HepG2 (cell line): ENCODE measurements around the gene RNASE4. TPM values are rescaled to one million over a fixed set of nuclear protein-coding genes. Genes with fewer than 3 reads are reported as not detected.

Source experiments
- CC2D1A ChIP-seq: sonication (generic); formaldehyde crosslinking; IDR thresholded peaks from 2 replicates; pipeline ENCODE4 v1.8.1; 2023; ENCODE audit warnings: mild to moderate bottlenecking, missing genetic modification reagents
- CREM ChIP-seq, 2 experiments: sonication (generic) in 1 of 2; formaldehyde crosslinking in 1 of 2; IDR thresholded peaks; 2 replicates each; pipeline versions ENCODE4 v1.4.0 to v1.6.1; 2016 to 2020; ENCODE audit warnings: antibody characterized with exemption in 1 of 2, mild to moderate bottlenecking in 1 of 2, missing genetic modification reagents in 1 of 2
- EZH2 ChIP-seq: conservative IDR thresholded peaks from 2 replicates; pipeline ENCODE4 v1.6.1; 2012; ENCODE audit warnings: mild to moderate bottlenecking, low read depth, low read length, moderate library complexity
- HNRNPLL ChIP-seq: fragments of 200-400 bp; formaldehyde crosslinking; IDR thresholded peaks from 2 replicates; pipeline ENCODE4 v1.6.1; 2017; ENCODE audit warnings: mild to moderate bottlenecking, low read depth, low read length; ENCODE audit not compliant: poor library complexity, severe bottlenecking
- HOXD1 ChIP-seq: sonication (generic); formaldehyde crosslinking; IDR thresholded peaks from 2 replicates; pipeline ENCODE4 v1.5.0; 2020; ENCODE audit warnings: missing genetic modification reagents
- MED1 ChIP-seq: sonication (generic); formaldehyde crosslinking; IDR thresholded peaks from 2 replicates; pipeline ENCODE4 v1.4.0; 2020; ENCODE audit warnings: missing genetic modification reagents
- MTA3 ChIP-seq: sonication (generic); formaldehyde crosslinking; IDR thresholded peaks from 2 replicates; pipeline ENCODE4 v1.4.0; 2020; ENCODE audit warnings: missing genetic modification reagents
- NFE2L1 ChIP-seq: sonication (generic); formaldehyde crosslinking; IDR thresholded peaks from 2 replicates; pipeline ENCODE4 v1.4.0; 2020; ENCODE audit warnings: missing genetic modification reagents, mild to moderate bottlenecking, borderline replicate concordance
- NR2F2 ChIP-seq: IDR thresholded peaks from 2 replicates; pipeline ENCODE4 v1.6.1; 2012; ENCODE audit warnings: low read depth, inconsistent platforms, borderline replicate concordance
- NR3C1 ChIP-seq: sonication (generic); formaldehyde crosslinking; IDR thresholded peaks from 2 replicates; pipeline ENCODE4 v1.4.0; 2020; ENCODE audit warnings: missing genetic modification reagents
- RARG ChIP-seq: sonication (generic); formaldehyde crosslinking; IDR thresholded peaks from 2 replicates; pipeline ENCODE4 v1.4.0; 2020; ENCODE audit warnings: low read depth, mild to moderate bottlenecking, missing genetic modification reagents
- RELA ChIP-seq: sonication (generic); formaldehyde crosslinking; IDR thresholded peaks from 2 replicates; pipeline ENCODE4 v1.4.0; 2020; ENCODE audit warnings: missing genetic modification reagents
- RXRB ChIP-seq: IDR thresholded peaks from 2 replicates; pipeline ENCODE4 v1.6.1; 2016; ENCODE audit warnings: borderline replicate concordance, missing genetic modification reagents, missing compliant biosample characterization
- SCMH1 ChIP-seq: sonication (generic); formaldehyde crosslinking; IDR thresholded peaks from 2 replicates; pipeline ENCODE4 v1.9.0; 2021; ENCODE audit warnings: missing genetic modification reagents, mild to moderate bottlenecking, borderline replicate concordance
- SP1 ChIP-seq, 2 experiments: fragments of 450-650 bp in 1 of 2; sonication (generic) in 1 of 2; formaldehyde crosslinking in 1 of 2; IDR thresholded peaks; 2 replicates each; pipeline versions ENCODE4 v1.4.0 to v1.6.1; 2016 to 2020; ENCODE audit warnings: missing genetic modification reagents in 1 of 2
- SRSF9 ChIP-seq: fragments of 200-400 bp; formaldehyde crosslinking; IDR thresholded peaks from 2 replicates; pipeline ENCODE4 v1.6.1; 2018; ENCODE audit warnings: borderline replicate concordance, mild to moderate bottlenecking, low read depth, low read length; ENCODE audit not compliant: insufficient read depth, poor library complexity, severe bottlenecking
- TBX3 ChIP-seq: fragments of 450-650 bp; IDR thresholded peaks from 2 replicates; pipeline ENCODE4 v1.6.1; 2017; ENCODE audit warnings: antibody characterized with exemption, mild to moderate bottlenecking, inconsistent platforms, borderline replicate concordance
- ZMYM2 ChIP-seq: sonication (generic); formaldehyde crosslinking; IDR thresholded peaks from 2 replicates; pipeline ENCODE4 v1.8.0; 2022; ENCODE audit warnings: mild to moderate bottlenecking, missing genetic modification reagents
- ZNF30 ChIP-seq: sonication (generic); formaldehyde crosslinking; IDR thresholded peaks from 2 replicates; pipeline ENCODE4 v1.5.0; 2020; ENCODE audit warnings: mild to moderate bottlenecking, missing genetic modification reagents
- ZNF556 ChIP-seq: sonication (generic); formaldehyde crosslinking; IDR thresholded peaks from 2 replicates; pipeline ENCODE4 v1.4.0; 2020; ENCODE audit warnings: mild to moderate bottlenecking, missing genetic modification reagents, borderline replicate concordance
- ZNF564 ChIP-seq: sonication (generic); formaldehyde crosslinking; IDR thresholded peaks from 2 replicates; pipeline ENCODE4 v1.8.1; 2023; ENCODE audit warnings: mild to moderate bottlenecking, missing genetic modification reagents
- ZNF569 ChIP-seq: sonication (generic); formaldehyde crosslinking; IDR thresholded peaks from 2 replicates; pipeline ENCODE4 v1.5.0; 2020; ENCODE audit warnings: mild to moderate bottlenecking, missing genetic modification reagents, moderate library complexity, borderline replicate concordance
- ZNF619 ChIP-seq: sonication (generic); formaldehyde crosslinking; IDR thresholded peaks from 2 replicates; pipeline ENCODE4 v1.4.0; 2020; ENCODE audit warnings: mild to moderate bottlenecking, missing genetic modification reagents
- ZNF672 ChIP-seq: sonication (generic); formaldehyde crosslinking; IDR thresholded peaks from 2 replicates; pipeline ENCODE4 v1.8.1; 2022; ENCODE audit warnings: missing genetic modification reagents
- polyA plus RNA-seq, 8 experiments: library from polyadenylated mRNA; depleted of rRNA in 3 of 8; stranded (reverse) in 7 of 8; unstranded in 1 of 8; fragments of >200 nt; fragmentation: Illumina TruSeq in 4 of 8; extraction: Trizol in 4 of 8; gene quantifications; 2 replicates each; pipeline versions ENCODE4 v1.2.1 to v1.2.3, GENCODE V29; 2011 to 2016; ENCODE audit warnings: low read depth in 4 of 8, missing spikeins in 1 of 8, mixed read lengths in 1 of 8; ENCODE audit not compliant: insufficient read depth in 1 of 8
- total RNA-seq, 5 experiments: library from RNA; depleted of rRNA; stranded (reverse); fragments of >200 nt; fragmentation: Illumina TruSeq; extraction: Trizol; gene quantifications; 2 replicates each; pipeline ENCODE4 v1.2.3, GENCODE V29; 2016; ENCODE audit warnings: low read depth in 1 of 5
- TF ChIP-seq, protein P1 (sequence below): sonication (generic); formaldehyde crosslinking; IDR thresholded peaks from 2 replicates; pipeline ENCODE4 v1.4.0; 2020; ENCODE audit warnings: missing genetic modification reagents
- TF ChIP-seq, protein P2 (sequence below): sonication (generic); formaldehyde crosslinking; IDR thresholded peaks from 2 replicates; pipeline ENCODE4 v1.4.0; 2020; ENCODE audit warnings: missing genetic modification reagents
- TF ChIP-seq, protein P3 (sequence below): sonication (generic); formaldehyde crosslinking; IDR thresholded peaks from 2 replicates; pipeline ENCODE4 v1.4.0; 2020; ENCODE audit warnings: missing genetic modification reagents
- TF ChIP-seq, protein P4 (sequence below): sonication (generic); formaldehyde crosslinking; IDR thresholded peaks from 2 replicates; pipeline ENCODE4 v1.4.0; 2020; ENCODE audit warnings: mild to moderate bottlenecking, missing genetic modification reagents

RNASE4 gene
- total and polyA plus RNA-seq, 2 of the 13 experiments (the other 11 are each of a cell fraction or from before 2014, with no cell fraction given), result 109 to 983 TPM

DNA sequence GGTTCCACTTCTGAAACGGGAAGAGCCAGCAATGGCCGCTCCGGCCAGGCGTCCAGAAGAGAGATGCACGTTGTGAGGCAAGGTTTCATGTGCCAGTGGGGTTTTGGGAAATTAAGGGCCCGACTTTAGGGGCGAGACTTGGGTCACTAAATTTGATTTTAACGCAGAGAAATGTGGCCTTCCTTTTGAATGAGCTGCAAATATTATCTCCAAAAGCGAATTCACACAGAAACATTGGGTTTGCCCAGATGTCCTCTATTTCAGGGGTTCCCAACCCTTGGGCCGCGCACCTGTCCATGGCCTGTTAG is 2.3 kb upstream of the RNASE4 start (continued):
- no peak for TF ChIP-seq CREM (IDR thresholded peaks at IDR 0.05)
- no peak for TF ChIP-seq CREM (CRISPR knock-in tag; IDR thresholded peaks at IDR 0.05)
- TF ChIP-seq RELA (CRISPR knock-in tag), result no peak
- no peak for TF ChIP-seq EZH2
- no peak for TF ChIP-seq ZNF556 (CRISPR knock-in tag)
- no peak for TF ChIP-seq SP1 (IDR thresholded peaks at IDR 0.05)
- TF ChIP-seq SP1 (CRISPR knock-in tag; IDR thresholded peaks at IDR 0.05), result no peak
- TF ChIP-seq ZMYM2 (CRISPR knock-in tag), result no peak
- TF ChIP-seq, protein P1, sequence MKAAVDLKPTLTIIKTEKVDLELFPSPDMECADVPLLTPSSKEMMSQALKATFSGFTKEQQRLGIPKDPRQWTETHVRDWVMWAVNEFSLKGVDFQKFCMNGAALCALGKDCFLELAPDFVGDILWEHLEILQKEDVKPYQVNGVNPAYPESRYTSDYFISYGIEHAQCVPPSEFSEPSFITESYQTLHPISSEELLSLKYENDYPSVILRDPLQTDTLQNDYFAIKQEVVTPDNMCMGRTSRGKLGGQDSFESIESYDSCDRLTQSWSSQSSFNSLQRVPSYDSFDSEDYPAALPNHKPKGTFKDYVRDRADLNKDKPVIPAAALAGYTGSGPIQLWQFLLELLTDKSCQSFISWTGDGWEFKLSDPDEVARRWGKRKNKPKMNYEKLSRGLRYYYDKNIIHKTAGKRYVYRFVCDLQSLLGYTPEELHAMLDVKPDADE (CRISPR knock-in tag), result no peak
- TF ChIP-seq RXRB, result no peak
- 0 out of 2 replicates have a peak, but pooled peaks have one; percentile 13 for TF ChIP-seq NFE2L1 (CRISPR knock-in tag)
- TF ChIP-seq SRSF9, result no peak
- TF ChIP-seq SCMH1, result no peak
- TF ChIP-seq ZNF672 (CRISPR knock-in tag), result no peak
- TF ChIP-seq ZNF619 (CRISPR knock-in tag), result 0 out of 2 replicates have a peak, but pooled peaks have one; percentile 15
- peak; percentile 77; the same call in 1 of the 2 replicates for TF ChIP-seq ZNF30 (CRISPR knock-in tag)
- TF ChIP-seq RARG (CRISPR knock-in tag), result no peak
- TF ChIP-seq, protein P2, sequence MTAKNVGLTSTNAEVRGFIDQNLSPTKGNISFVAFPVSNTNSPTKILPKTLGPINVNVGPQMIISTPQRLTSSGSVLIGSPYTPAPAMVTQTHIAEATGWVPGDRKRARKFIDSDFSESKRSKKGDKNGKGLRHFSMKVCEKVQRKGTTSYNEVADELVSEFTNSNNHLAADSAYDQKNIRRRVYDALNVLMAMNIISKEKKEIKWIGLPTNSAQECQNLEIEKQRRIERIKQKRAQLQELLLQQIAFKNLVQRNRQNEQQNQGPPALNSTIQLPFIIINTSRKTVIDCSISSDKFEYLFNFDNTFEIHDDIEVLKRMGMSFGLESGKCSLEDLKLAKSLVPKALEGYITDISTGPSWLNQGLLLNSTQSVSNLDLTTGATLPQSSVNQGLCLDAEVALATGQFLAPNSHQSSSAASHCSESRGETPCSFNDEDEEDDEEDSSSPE (CRISPR knock-in tag), result no peak
- no peak for TF ChIP-seq HOXD1 (CRISPR knock-in tag)
- TF ChIP-seq, protein P3, sequence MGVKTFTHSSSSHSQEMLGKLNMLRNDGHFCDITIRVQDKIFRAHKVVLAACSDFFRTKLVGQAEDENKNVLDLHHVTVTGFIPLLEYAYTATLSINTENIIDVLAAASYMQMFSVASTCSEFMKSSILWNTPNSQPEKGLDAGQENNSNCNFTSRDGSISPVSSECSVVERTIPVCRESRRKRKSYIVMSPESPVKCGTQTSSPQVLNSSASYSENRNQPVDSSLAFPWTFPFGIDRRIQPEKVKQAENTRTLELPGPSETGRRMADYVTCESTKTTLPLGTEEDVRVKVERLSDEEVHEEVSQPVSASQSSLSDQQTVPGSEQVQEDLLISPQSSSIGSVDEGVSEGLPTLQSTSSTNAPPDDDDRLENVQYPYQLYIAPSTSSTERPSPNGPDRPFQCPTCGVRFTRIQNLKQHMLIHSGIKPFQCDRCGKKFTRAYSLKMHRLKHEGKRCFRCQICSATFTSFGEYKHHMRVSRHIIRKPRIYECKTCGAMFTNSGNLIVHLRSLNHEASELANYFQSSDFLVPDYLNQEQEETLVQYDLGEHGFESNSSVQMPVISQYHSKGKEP (CRISPR knock-in tag), result no peak
- 0 out of 2 replicates have a peak, but pooled peaks have one; percentile 21 for TF ChIP-seq ZNF564
- no peak for TF ChIP-seq TBX3
- no peak for TF ChIP-seq MTA3
- TF ChIP-seq NR2F2, result no peak
- TF ChIP-seq, protein P4, sequence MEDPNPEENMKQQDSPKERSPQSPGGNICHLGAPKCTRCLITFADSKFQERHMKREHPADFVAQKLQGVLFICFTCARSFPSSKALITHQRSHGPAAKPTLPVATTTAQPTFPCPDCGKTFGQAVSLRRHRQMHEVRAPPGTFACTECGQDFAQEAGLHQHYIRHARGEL, result no peak
- TF ChIP-seq ZNF569 (CRISPR knock-in tag), result no peak; the same call in 1 of the 2 replicates
- TF ChIP-seq CC2D1A, result no peak
- no peak for TF ChIP-seq MED1 (CRISPR knock-in tag)
- TF ChIP-seq HNRNPLL, result no peak
- TF ChIP-seq NR3C1, result no peak
